SK-N-MC (cell line): Measurements from ENCODE around the gene C11orf97.
A peak's percentile ranks its signal among the peaks of the same experiment; 100 is the strongest.
"Not testable (repeated sequence)": the region's sequence is repeated elsewhere in the genome, so short reads cannot be mapped to it uniquely, and the experiment has no call there.

Source experiments
- DNase-seq: peaks from one replicate; pipeline ENCODE4 v3.0.0-alpha.2; 2011; ENCODE audit warnings: low read depth, low spot score
- H3K27ac ChIP-seq: fragments of 200-600 bp; sonication (generic); 2 replicates; pipeline ENCODE4 v1.5.1; 2016; ENCODE audit warnings: mixed run types
- H3K36me3 ChIP-seq: fragments of 200-600 bp; sonication (generic); 2 replicates; pipeline ENCODE4 v1.6.1; 2017; ENCODE audit warnings: antibody characterized with exemption, low read length, mixed read lengths; ENCODE audit not compliant: insufficient read depth
- H3K4me3 ChIP-seq: fragments of 200-600 bp; sonication (generic); 2 replicates; pipeline ENCODE4 v1.5.1; 2016
- H3K9ac ChIP-seq: fragments of 200-600 bp; sonication (generic); 2 replicates; pipeline ENCODE4 v1.8.0; 2017; ENCODE audit warnings: mixed run types, mixed read lengths; ENCODE audit not compliant: insufficient read length
- H3K9me3 ChIP-seq: fragments of 200-600 bp; sonication (generic); 2 replicates; pipeline ENCODE4 v1.6.1; 2017; ENCODE audit warnings: low read depth, mild to moderate bottlenecking, antibody characterized with exemption, low read length, moderate library complexity, mixed read lengths
- EZH2 ChIP-seq: fragments of 200-600 bp; sonication (generic); IDR thresholded peaks from one replicate; pipeline ENCODE4 v1.6.1; 2017; ENCODE audit warnings: antibody characterized with exemption
- FOXP2 ChIP-seq: optimal IDR thresholded peaks from 2 replicates; pipeline ENCODE3; 2011; ENCODE audit warnings: mild to moderate bottlenecking, moderate library complexity; ENCODE audit not compliant: insufficient read depth; ENCODE audit errors: extremely low read length, control extremely low read depth
- POLR2AphosphoS5 ChIP-seq: IDR thresholded peaks from 2 replicates; pipeline ENCODE4 v1.6.1; 2012; ENCODE audit warnings: mild to moderate bottlenecking, low read depth, low read length, borderline replicate concordance

The C11orf97 gene

DNA sequence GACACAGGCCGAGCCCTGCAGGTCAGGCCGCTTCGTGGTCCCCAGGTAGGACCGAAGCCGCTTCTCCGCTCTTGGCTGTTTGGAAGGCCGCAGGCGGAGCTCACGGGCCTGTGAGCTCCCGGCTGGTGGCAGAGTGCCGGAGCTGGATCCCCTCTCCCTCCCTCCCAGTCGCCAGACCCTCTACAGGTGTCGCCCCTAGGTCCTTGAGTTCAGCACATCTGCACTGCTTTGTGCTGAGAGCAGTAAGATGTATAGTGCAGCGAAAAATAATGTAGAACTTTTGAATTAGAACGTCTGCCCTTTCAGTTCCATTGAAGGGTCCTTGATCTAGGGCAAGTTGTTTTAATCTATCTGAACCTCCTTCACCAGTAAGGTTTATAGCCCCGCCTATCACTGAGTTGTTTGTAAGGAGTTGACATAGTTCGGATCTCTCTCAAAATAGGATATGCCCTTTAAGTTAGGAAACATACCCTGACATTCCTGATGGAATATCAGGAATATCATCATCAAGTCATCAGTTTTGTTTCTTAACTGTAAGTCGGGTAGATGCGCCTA lies 18.1 kb upstream of the C11orf97 start:
- H3K4me3 ChIP-seq, result peak overlapping the region; percentile 90
- peak overlapping the region; percentile 88 for H3K9ac ChIP-seq
- H3K9me3 ChIP-seq, result no peaks in the 10 kb centered on the region
- TF ChIP-seq POLR2AphosphoS5 (no peak), EZH2 (no peak), FOXP2 (no peak)
- H3K36me3 ChIP-seq, result peaks cover 29% of the 10 kb centered on the region
- no peak for DNase-seq
- H3K27ac ChIP-seq, result no peak overlapping the region

DNA sequence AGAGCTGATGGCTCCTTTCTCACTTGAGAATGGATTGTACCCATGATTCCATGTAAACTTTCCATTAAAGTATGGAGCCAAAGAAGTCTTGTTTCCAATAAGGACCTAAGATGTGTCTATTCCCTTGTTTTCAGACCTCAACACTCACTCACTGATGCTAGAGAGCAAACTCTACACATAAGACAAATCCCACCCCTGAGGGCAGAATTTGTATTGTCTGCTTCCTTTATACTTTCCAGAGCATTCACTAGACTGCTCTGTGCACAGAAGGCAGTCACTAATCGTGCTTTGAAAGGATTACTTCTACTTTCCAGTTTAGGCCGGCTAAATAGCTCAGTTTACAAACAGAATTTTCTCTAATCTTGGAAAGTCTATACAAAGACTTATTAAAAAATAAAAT lies 12.1 kb upstream of the C11orf97 start:
- no peak for TF ChIP-seq POLR2AphosphoS5
- no peak for TF ChIP-seq FOXP2
- no peak for TF ChIP-seq EZH2
- Histone ChIP-seq H3K27ac (no peak overlapping the region), H3K36me3 (peaks cover 19% of the 10 kb centered on the region)

DNA sequence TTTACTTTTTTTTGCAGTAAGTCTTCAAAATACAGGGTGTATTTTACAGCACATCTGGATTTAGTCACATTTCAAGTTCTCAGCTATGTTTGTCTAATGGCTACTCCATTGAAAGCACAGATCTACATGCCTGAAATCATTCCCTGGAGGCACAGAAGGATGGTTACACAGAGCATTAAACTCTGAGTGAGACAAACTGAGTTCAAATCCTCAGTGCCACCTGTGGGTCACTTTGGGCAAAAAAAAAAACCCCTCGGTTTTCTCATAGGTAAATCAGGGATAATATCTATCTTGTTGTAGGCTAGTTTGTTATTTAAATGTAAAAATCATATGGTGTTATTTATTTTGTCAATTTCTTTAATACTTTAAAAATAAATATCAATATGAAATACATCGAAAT lies 10.7 kb upstream of the C11orf97 start:
- Histone ChIP-seq H3K9ac (no peak overlapping the region), H3K36me3 (peaks cover 19% of the 10 kb centered on the region), H3K4me3 (no peak overlapping the region), H3K27ac (no peak overlapping the region), H3K9me3 (no peaks in the 10 kb centered on the region)
- no peak for TF ChIP-seq POLR2AphosphoS5
- no peak for TF ChIP-seq EZH2
- no peak for TF ChIP-seq FOXP2
- DNase-seq, result no peak

More for the DNA sequence above, 12.1 kb upstream of the C11orf97 start:
- no peak for DNase-seq
- H3K9ac ChIP-seq, result no peak overlapping the region
- no peak overlapping the region for H3K4me3 ChIP-seq
- H3K9me3 ChIP-seq, result no peaks in the 10 kb centered on the region

DNA sequence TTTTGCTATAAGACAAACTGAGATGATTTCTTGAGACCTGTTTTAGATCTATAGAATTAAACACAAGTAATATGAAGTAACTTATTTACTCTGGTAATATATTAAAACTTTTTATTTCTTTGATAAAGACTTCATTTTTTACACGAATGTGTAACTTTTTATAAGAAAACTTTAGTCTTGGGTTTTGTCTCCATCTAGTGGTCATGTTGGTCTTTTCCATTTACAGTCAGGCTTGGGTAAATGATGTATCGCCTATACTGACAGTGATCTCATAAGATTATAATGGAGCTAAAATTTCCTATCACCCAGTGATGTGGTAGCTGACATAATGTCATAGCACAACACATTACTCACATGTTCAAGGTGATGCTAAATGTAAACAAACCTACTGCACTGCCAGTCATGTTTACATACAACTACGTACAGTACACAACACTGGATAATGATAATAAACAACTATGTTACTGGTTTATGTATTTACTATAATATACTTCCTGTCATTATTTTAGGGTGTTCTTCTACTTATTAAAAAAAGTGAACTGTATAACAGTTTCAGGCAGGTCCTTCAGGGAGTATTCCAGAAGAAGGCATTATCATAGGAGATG lies 7.5 kb upstream of the C11orf97 start:
- H3K27ac ChIP-seq, result no peak overlapping the region
- DNase-seq, result no peak
- no peak for TF ChIP-seq POLR2AphosphoS5
- TF ChIP-seq EZH2, result no peak
- no peak for TF ChIP-seq FOXP2
- no peak overlapping the region for H3K9ac ChIP-seq
- H3K9me3 ChIP-seq, result no peaks in the 10 kb centered on the region
- no peak overlapping the region for H3K4me3 ChIP-seq
- H3K36me3 ChIP-seq, result no peaks in the 10 kb centered on the region

GRCh38 chr11:94506513-94506912 lies 5.7 kb upstream of the C11orf97 start:
- H3K36me3 ChIP-seq, H3K9me3 ChIP-seq, H3K4me3 ChIP-seq, H3K27ac ChIP-seq, H3K9ac ChIP-seq, DNase-seq: not testable (repeated sequence)

GRCh38 chr11:94507485-94507884 lies 4.8 kb upstream of the C11orf97 start:
- TF ChIP-seq EZH2, result no peak
- TF ChIP-seq FOXP2, result no peak
- TF ChIP-seq POLR2AphosphoS5, result no peak
- H3K9me3 ChIP-seq, result no peaks in the 10 kb centered on the region
- no peaks in the 10 kb centered on the region for H3K36me3 ChIP-seq
- no peak overlapping the region for H3K27ac ChIP-seq
- no peak for DNase-seq
- no peak overlapping the region for H3K4me3 ChIP-seq
- no peak overlapping the region for H3K9ac ChIP-seq

DNA sequence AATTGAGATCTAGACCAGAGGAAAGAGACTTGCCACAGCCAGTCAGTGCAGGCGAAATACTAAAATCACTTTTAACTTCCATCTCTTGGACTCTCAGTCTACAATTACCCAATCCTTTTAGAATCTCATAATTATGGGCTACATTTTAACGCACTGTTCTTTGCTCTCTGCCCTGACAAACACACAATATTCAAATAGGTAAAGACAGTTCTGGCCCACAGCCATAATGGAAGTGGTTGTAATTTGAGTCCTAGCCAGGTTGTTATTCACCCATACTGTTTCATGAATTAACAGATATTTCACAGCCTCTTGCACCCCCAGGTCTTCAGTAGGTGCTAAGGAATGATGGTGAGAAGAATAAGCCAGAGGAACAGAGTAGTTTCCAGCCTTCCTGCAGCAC lies 830 bp downstream of the C11orf97 start:
- no peaks in the 10 kb centered on the region for H3K9me3 ChIP-seq
- H3K9ac ChIP-seq, result no peak overlapping the region
- H3K36me3 ChIP-seq, result no peaks in the 10 kb centered on the region
- H3K4me3 ChIP-seq, result no peak overlapping the region; the same call in 1 of the 2 replicates
- TF ChIP-seq EZH2 (no peak), FOXP2 (no peak), POLR2AphosphoS5 (no peak)
- no peak for DNase-seq
- no peak overlapping the region for H3K27ac ChIP-seq

DNA sequence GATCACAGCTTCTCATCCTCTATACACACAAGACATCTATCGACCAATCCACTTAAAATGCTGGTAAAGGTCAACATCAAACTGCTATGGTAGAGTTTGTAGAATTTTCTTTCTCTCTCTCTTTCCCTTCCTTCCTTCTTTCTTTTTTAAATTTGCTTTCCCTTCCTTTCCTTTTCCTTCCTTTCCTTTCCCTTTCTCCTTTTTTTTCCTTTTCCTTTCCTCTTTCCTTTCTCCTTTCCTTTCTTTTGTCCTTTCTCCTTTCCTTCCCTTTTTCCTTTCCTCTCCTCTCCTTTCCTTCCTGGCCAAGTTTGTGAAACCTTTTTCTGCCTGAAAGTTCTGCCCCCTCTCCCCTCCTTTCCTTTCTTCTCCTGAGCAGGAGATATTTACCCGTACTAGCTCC lies 3.1 kb downstream of the C11orf97 start:
- DNase-seq, result no peak
- no peak overlapping the region for H3K9ac ChIP-seq
- H3K27ac ChIP-seq, result no peak overlapping the region
- H3K36me3 ChIP-seq, result no peaks in the 10 kb centered on the region
- no peaks in the 10 kb centered on the region for H3K9me3 ChIP-seq
- no peak for TF ChIP-seq FOXP2
- TF ChIP-seq POLR2AphosphoS5, result no peak
- no peak for TF ChIP-seq EZH2
- no peak overlapping the region for H3K4me3 ChIP-seq

- H3K36me3 ChIP-seq, result no peaks in the 10 kb centered on the region
- no peak overlapping the region for H3K4me3 ChIP-seq
- no peak overlapping the region for H3K9ac ChIP-seq
- TF ChIP-seq FOXP2 (no peak), POLR2AphosphoS5 (no peak), EZH2 (no peak)
- no peak for DNase-seq
- H3K27ac ChIP-seq, result no peak overlapping the region
- no peaks in the 10 kb centered on the region for H3K9me3 ChIP-seq
These were observed 4.5 kb downstream of the C11orf97 start for GRCh38 chr11:94516725-94517124.

DNA sequence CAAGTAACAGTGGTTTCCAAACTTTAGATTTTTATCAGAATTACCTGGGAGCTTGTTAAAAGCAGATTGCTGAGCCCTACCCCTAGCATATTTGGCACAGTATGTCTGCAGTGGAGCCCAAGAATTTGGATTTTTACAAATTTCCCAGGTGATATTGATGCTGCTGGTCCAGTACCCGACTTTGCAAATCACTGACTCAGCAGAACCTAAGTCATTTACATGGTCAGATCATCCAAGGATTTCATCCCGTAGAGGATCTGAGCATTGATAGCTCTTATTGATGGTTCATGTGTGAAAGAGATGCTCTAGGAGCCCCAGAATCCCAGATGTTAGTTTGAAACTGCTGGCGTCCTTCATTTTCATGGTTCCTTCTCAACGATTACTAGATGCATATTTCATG lies 6.0 kb downstream of the C11orf97 start:
- H3K4me3 ChIP-seq, result no peak overlapping the region
- no peak for DNase-seq
- H3K9me3 ChIP-seq, result no peaks in the 10 kb centered on the region
- no peak overlapping the region for H3K9ac ChIP-seq
- TF ChIP-seq EZH2 (no peak), POLR2AphosphoS5 (no peak), FOXP2 (no peak)
- H3K27ac ChIP-seq, result no peak overlapping the region
- H3K36me3 ChIP-seq, result no peaks in the 10 kb centered on the region
